GM21529 (cell line): ENCODE results near the gene PDE6G.

Experiments used
- ATAC-seq: cut with Tn5 transposase; IDR thresholded peaks from one replicate; pipeline ENCODE4 v1.9.1; 2021; ENCODE audit not compliant: unreplicated experiment

PDE6G gene

DNA sequence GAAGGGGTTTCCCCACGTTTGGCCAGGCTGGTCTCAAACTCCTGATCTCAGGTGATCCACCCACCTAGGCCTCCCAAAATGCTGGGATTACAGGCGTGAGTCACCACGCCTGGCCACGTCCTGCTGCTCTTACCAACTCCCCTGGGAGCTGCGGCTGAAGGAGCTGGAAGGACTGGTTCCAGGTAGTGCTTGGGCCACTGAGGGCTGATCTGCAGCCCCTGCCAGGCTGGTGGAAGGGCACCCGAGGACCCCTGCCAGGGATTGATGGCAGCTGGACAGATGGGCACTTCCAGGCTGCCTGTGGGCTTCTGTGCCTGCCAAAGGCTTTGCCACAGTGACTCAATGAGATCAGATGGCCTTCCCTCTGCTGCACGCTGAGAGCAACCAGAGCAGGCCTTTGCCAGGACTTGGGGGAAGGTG lies 7.7 kb upstream of the PDE6G start:
- ATAC-seq = no peak

DNA sequence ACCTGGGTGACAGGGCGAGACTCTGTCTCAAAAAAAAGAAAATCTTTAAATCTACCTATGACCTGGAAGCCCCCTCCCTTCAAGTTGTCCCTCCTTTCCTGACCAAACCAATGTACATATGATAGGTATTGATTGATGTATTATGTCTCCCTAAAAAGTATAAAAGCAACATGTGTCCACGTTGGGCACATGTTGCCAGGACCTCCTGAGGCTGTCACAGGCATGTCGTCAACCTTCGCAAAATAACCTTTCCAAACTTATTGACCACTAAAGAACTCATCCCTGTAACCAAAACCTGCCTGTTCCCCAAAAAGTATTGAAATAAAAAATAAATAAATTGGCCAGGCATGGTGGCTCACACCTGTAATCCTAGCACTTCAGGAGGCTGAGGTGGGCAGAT lies 5.7 kb upstream of the PDE6G start:
- ATAC-seq = no peak

DNA sequence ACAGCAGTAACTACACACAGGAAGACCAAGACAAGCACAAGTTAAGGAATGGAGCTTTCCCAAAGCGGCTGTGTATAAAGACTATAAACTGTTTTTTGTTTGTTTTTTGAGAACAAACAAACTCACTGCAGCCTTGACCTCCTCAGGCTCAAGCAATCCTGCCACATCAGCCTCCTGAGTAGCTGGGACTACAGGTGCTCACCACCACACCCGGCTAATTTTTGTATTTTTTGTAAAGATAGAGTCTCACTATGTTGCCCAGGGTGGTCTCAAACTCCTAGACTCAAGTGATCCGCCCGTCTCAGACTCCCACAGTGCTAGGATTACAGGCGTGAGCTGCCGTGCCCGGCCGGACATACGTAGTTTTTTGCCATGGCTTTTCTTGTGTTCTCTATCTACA lies 4.1 kb upstream of the PDE6G start:
- ATAC-seq = no peak

DNA sequence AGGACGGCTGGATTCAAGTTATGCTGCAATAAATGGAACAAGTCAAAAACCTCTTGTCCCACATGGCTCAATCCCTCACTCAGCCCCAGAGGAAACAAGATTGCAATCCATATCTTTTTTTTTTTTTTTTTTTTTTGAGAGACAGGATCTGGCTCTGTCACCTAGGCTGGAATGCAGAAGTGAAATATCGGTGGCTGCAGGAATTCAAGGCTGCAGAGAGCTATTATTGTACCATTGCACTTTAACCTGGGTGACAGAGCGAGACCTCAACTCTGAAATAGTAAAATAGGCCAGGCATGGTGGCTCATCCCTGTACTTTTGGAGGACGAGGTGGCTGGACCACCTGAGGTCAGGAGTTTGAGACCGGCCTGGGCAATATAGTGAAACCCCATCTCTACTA lies 2.7 kb upstream of the PDE6G start:
- ATAC-seq = no peak

DNA sequence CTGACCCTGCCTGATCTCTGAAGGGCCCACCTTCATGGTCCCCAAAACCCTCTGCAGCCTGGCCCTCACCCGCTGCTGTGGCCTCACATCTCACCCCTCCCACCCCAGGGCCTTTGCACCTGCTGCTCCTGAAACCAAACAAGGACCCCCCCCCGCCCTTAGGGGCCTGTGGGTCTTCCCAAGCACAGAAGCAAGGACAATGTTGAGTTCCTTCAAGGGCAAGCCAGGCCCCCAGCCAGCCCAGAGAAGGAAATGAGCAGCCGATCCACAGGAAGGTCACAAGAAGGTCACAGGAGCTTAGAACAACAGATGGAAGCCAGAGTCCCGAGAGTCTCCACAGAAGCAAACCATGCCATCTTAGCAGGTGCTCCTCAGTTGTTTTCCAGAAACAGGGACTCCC lies 493 bp upstream of the PDE6G start:
- no peak for ATAC-seq

DNA sequence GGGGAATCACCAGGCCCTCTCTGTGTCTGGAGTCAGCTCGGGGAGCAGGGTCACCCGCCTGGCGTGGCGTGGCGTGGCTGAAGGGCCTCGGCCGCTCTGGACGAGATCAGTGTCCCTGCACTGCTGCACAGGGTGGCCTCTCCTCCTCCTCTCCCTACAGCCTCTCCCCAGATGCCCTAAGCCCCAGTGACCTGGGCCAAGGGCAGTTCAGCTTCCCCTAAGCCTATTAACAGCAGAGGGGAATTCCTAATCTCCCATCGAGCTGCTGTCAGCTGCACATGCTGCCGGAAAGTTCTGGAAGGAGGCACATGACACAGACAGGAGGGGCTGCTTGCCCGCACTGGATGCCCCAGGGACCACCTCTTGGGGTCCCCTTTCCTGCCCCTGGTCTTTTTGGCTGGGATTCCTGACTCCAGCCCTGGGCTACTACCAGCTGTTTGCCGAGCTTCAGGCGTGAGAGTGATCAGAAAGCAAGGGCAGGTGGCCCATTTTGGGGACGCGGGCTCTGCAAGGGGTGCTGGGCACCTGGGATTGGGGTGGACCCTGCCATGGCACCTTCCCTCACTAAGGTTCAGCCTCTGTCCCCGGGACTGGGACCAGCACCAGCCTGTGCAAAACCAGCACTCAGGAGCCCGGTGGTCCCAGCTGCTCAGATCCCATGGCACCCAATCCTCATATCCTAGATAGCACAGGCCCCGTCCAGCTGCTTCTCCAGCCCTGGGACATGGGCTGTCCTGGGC lies 794 bp downstream of the PDE6G start:
- no peak for ATAC-seq

DNA sequence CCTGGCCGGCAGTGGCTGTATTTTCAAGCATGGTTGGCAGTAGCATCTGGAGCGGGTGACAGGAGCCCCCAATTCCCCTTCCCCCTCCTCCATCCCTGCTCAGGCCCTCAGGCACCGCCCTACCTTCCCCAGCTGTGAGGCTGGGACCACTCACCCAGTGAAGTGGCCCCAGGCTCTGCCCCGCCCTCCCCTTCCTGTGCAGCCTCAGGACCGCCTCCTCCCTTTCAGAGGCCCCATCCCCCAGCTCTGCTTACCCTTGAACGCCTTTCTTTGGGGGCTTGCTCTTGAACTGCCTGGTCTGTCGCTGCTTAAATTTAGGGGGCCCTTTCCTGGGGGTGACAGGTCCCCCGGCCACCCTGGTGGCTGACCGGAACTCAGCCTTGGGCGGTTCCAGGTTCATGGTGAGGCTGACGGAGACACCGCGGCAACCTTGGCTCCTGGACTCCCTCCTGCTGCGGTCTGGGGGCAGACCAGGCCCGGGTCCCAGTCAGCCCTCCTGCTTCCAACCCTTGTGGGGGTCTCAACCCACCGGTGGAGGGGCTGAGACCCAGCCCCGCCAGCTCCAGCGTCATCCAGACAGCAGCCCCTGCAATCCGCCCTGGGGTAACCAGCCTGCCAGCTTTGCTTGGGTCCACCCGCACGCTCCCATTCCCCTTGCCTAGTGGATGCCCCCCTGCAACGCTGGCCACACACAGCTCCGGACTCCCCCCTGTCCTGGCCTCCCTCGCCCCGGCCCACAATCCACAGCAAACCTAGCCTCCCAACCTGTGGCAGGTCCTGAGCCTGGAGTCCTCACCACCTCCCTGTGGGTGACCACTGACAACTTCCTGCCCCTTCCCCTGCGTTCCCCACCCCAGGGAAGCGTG lies 3.2 kb downstream of the PDE6G start:
- no peak for ATAC-seq

DNA sequence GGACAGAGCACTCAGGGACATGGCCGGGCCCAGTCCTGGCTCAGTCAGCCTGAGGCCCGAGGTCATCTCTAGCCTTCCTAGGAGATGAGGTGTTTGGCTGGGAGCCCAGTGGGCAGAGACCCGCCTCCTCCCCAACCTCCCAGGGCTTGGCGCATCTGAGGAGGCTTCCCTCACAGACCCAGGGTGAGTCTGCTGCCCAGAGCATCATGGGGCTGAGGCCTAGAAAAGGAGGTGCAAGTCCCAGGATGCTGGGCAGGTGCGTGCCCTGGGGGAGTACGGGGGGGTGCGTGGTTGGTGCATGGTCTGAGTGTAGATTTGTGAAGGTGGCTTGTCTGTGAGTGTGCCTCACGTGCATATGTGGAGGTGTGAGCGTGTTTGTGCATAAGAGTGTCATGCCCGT lies 4.7 kb downstream of the PDE6G start:
- ATAC-seq = no peak

DNA sequence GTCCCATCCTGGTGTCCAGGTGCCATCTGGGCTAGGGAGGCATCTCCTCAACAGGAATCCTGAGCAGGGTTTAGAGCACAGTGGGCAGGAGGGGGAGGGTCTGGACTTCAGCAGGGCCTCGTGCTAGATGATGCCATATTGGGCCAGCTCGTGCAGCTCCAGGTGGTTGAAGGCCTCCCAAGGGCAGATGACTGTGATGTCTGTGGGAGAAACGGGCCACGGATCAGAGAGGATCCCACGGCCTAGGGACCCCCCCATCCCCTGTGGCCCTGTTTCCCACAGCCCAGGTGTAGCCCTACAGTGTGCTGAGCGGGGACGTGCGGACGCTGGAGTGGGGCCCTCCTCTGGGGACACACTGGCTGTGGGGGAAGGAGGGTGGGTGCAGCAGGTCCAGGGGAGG lies 5.4 kb downstream of the PDE6G start:
- ATAC-seq = no peak

DNA sequence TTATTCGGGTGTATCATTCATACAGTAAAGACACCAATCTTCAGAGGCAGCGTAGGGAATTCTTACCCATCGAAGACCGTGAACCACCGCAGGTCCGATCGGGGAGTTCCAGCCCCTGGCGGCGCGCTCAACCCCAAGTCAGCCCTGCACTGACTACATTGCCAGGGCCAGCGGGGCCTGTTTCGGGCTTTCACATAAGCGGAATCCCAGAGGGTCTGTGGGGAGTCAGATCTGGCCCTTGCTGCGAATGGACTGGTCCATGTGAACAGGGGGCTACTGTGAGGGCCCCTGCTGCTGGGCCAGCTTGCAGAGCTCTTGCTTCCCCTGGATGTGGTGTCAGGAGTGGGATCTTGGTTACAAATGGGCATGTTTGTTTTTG lies 7.6 kb downstream of the PDE6G start:
- ATAC-seq = no peak

DNA sequence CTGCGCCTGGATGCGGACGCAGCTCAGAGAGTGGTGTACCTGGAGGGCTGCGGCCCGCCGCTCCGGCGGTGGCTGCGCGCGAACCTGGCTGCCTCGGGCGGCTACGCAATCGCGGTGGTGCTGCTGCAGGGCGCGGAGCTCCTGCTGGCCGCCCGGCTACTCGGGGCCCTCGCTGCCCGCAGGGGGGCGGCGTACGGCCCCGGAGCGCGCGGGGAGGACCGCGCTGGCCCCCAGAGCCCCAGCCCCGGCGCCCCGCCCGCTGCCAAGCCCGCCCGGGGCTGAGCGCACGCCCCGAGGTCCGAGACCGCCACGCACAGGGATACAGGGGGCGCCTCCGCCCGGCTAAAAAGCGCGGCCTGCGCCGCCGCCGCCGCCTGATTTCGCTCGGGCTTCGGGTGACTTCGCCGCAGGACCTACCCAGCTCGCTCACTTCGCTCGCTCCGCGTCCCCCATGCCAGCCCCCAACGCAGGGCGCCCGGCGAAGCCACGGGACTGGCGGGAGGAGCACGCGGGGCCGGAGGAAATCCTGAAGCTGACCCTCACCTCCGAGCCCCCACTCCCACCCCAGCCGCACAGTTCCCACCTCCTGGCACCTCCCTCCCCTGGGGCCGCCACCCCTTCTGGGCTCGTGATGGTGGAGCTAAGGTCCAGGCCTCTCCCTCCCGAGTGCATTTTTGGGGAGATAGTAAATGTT lies 8.2 kb downstream of the PDE6G start:
- no peak for ATAC-seq

DNA sequence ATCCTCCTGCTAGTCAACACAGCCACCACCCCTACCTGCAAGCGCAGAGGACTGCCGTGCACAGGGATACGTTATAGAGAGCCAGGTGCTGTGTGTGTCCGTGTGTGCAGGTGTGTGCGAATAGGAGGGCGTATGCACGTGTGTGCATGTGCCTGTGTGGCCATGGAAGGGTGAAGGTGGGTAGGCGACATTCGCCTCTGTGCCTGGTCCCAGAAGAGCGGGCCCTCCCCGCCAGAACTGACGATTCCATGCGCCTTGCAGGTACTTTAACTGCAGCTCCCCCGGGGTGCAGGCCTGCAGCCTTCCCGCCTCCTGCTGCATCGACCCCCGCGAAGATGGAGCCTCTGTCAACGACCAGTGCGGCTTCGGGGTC lies 8.7 kb downstream of the PDE6G start:
- ATAC-seq = no peak

DNA sequence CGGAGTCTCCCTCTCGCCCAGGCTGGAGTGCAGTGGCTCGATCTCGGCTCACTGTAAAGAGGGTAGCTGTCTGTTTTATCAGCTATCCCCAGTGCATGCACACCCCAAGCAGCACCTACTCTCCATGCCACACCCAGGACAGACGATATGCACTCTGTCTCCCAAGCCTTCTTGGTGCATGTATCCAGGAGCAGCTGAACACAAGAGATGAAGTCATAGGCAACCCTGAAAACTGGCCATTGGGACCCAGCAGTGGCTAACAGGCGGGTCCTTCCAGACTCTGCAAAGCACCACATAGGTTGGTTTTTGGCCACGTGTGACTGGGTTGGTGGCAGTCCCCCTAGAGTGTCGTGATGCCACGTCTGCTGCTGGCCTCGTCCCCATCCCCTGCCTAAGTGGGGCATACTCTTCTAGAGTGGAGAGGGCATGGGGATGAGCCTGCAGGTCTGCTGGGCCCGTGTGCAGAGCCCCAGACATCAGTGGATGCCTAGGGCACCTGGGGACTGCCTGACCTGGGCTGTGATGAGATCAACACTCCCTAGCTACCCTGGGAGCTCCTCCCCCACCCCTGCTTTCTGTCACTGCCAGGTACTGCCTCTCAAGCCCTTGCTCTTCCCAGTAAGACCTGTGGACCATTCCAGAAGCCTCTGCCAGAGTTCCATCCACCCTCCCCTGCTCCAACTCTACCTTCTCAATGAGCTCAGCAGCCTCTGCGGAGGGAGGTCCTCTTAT lies 9.3 kb downstream of the PDE6G start:
- ATAC-seq = no peak

DNA sequence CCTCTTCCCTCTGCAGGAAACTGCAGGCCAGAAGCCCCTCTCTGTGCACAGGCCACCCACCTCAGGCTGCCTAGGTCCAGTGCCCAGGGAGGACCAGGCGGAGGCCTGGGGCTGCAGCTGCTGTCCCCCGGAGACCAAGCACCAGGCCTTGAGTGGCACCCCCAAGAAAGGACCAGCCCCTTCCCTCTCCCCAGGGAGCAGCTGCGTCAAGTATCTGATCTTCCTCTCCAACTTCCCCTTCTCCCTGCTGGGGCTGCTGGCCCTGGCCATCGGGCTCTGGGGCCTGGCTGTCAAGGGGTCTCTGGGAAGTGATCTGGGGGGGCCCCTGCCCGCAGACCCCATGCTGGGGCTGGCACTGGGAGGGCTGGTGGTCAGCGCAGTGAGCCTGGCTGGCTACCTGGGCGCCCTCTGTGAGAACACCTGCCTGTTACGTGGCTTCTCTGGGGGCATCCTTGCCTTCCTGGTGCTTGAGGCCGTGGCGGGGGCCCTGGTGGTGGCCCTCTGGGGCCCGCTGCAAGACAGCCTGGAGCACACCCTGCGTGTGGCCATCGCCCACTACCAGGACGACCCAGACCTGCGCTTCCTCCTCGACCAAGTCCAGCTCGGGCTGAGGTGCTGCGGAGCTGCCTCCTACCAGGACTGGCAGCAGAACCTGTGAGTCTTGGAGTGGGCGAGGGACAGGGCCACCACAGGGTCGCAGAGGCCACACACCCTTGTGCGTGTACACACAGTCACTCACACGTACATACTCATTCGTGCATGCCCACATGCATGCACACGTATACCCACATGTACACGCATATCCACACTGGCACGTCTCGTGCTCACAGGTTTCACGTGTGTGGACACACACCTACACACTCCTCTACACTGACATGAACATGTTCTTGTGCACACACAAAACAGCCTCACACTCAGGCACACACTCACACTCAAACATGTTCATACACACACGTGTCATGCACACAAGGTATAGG lies 11.1 kb downstream of the PDE6G start:
- ATAC-seq = no peak

DNA sequence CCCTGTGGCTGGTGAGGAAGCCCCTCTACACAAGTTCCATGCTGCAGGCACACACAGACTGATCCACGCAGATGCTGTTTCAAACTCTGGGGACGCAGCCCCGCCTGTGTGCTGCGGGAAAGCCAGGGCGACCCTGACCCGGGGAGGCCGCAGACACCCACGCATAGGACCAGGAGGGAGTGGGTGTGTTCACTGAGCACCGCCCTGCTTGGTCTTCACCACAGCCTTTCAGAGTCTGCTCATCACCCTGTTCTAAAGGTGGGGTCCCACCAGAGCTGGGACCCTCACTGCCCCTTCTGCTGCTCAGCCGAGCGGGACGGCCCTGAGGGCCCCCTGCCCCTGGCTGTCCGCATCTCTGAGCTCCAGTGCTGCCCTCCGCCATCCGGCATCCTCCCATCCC lies 11.8 kb downstream of the PDE6G start:
- ATAC-seq = no peak

DNA sequence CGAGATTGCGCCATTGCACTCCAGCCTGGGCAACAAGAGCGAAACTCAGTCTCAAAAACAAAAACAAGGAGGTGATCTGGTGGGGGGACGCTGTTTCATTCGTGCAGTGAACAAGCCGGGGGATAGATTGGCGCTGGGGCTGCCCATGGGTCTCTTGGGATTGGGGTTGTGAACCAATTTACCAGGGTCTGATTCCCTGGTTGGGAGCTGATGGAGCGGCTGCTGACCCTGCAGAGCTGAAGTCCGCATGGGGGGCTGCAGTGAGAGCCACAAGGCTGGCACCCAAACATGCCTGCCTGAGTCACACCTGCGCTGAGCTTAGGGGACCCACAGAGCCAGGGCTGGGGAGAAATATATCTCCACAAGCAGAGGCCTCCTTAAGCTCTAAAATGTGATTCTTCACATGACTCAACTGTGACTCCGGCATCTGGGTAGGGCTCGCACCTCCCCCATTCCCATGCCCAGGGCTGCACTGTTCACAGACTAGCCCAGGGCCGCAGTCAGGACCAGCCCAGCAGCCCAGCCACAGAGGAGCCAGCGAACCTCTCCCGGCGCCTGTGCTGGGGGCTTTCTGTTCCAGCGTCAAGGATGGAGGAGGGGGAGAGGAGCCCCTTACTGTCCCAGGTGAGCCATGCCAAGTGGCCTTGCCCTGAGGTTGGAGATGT lies 14.4 kb downstream of the PDE6G start:
- ATAC-seq = no peak

DNA sequence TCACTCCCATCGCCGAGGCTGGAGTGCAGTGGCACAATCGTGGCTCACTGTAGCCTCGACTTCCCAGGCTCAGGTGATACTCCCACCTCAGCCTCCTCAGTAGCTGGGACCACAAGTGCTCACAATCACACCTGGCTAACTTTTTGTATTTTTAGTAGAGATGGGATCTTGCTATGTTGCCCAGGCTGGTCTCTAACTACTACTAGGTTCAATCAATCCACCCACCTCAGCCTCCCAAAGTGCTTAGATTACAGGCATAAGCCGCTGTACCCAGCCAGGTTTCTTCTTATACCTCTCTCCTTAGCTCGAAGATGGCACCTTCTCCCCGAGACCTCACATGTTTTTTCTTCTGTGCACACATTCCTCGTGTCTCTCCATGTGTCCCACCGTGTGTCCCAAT lies 16.3 kb downstream of the PDE6G start:
- no peak for ATAC-seq

DNA sequence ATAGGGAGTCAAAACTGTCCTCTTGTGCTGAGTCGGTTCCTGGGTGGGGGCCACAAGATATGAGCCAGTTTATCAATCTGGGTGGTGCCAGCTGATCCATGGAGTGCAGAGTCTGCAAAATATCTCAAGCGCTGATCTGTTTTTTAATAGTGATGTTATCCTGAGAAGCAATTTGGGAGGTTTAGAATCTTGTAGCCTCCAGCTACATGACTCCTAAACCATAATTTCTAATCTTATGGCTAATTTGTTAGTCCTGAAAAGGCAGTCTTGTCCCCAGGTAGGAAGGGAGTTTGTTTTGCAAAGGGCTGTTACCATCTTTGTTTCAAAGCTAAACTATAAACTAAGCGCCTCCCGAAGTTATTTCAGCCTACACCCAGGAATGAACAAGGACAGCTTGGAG lies 17.7 kb downstream of the PDE6G start:
- ATAC-seq = no peak

DNA sequence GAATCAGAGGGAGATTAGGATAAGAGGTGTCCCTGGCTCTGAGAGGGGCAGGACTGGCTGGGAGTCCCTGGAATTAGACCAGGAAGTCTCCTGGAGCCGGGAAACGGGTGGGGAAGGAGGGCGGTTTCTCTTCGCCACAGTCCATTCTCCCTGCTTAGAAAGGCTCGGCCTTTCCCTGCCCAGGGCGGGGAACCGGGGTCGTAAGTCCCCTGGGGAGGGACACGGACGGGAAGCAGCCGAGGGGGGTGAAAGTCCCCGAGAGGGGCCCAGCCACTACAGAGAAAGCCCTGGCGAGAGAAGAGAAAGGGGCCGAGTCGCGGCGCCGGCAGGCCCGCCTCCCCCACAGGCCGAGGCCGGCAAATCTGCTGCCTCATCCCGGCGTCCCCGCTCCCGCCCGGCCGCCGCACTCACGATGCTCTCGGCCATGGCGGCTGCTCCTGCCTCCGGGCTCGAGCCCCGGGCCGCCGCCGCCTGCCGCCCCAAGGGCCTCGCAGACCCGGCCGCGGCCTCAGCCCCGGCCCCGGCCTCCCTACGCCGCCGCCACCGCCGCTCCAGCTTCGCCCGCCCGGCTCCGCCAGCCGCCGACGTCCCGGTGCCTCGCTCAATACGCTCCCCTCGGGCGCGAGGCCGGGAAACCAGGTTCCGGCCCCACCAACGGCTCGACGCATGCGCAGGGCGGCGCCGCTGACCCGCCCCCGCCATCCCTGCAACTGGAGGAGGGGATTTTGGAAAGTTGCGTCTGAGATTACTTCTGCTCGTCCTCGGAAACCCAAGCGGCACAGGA lies 19.6 kb downstream of the PDE6G start, which contains the start of the genes NPLOC4 and TSPAN10:
NPLOC4 (minus strand) TSS at position 608 of the 784 bp plus-strand sequence; CDS start at position 426, 182 bp downstream.
TSPAN10 (plus strand) TSS at position 692 of the 784 bp plus-strand sequence. CDS start 5,217 bp downstream, outside the sequence.
- ATAC-seq = peak; percentile 76
